SK-N-SH treated with all-trans-retinoic acid at 6 μM for 48 hours (cell line): ENCODE measurements around the gene ELMO1.

Experiments
- ATAC-seq: fragments of 200-7000 bp; cut with Tn5 transposase; 3 replicates; pipeline ENCODE4 v1.9.1; 2020; ENCODE audit warnings: mild to moderate bottlenecking, moderate library complexity
- ARNTL ChIP-seq: fragments of 450-650 bp; formaldehyde crosslinking; IDR thresholded peaks from 2 replicates; pipeline ENCODE4 v1.5.0; 2020; ENCODE audit warnings: low read depth, mild to moderate bottlenecking, moderate library complexity, borderline replicate concordance
- BACH2 ChIP-seq: fragments of 250-450 bp; sonication (Bioruptor Pico); IDR thresholded peaks from 2 replicates; pipeline ENCODE4 v1.9.0; 2021; ENCODE audit warnings: mild to moderate bottlenecking, borderline replicate concordance
- CSDC2 ChIP-seq: fragments of 250-450 bp; sonication (Bioruptor Pico); IDR thresholded peaks from 2 replicates; pipeline ENCODE4 v1.5.0; 2020; ENCODE audit warnings: mild to moderate bottlenecking, moderate library complexity
- ESRRG ChIP-seq: fragments of 250-450 bp; sonication (Bioruptor Pico); IDR thresholded peaks from 2 replicates; pipeline ENCODE4 v1.6.1; 2021; ENCODE audit warnings: mild to moderate bottlenecking
- GLIS3 ChIP-seq: fragments of 250-450 bp; sonication (Bioruptor Pico); IDR thresholded peaks from 2 replicates; pipeline ENCODE4 v1.5.0; 2020; ENCODE audit warnings: mild to moderate bottlenecking, moderate library complexity
- ISL1 ChIP-seq: fragments of 250-450 bp; sonication (Bioruptor Pico); IDR thresholded peaks from 2 replicates; pipeline ENCODE4 v2.1.2; 2022; ENCODE audit warnings: mild to moderate bottlenecking, moderate library complexity
- OSR1 ChIP-seq: fragments of 250-450 bp; sonication (Bioruptor Pico); IDR thresholded peaks from 2 replicates; pipeline ENCODE4 v1.8.0; 2022; ENCODE audit warnings: moderate library complexity, mild to moderate bottlenecking, inconsistent platforms
- PPARA ChIP-seq: fragments of 250-450 bp; sonication (Bioruptor Pico); IDR thresholded peaks from 2 replicates; pipeline ENCODE4 v1.5.0; 2020; ENCODE audit warnings: mild to moderate bottlenecking, borderline replicate concordance
- RARB ChIP-seq: fragments of 250-450 bp; sonication (Bioruptor Pico); IDR thresholded peaks from 2 replicates; pipeline ENCODE4 v1.8.0; 2021; ENCODE audit warnings: mild to moderate bottlenecking, moderate library complexity
- SNAI2 ChIP-seq: fragments of 250-450 bp; sonication (Bioruptor Pico); IDR thresholded peaks from 2 replicates; pipeline ENCODE4 v1.5.0; 2020; ENCODE audit warnings: mild to moderate bottlenecking, moderate library complexity
- TCF4 ChIP-seq: fragments of 250-450 bp; sonication (Bioruptor Pico); IDR thresholded peaks from 2 replicates; pipeline ENCODE4 v1.8.0; 2021; ENCODE audit warnings: mild to moderate bottlenecking, moderate library complexity, borderline replicate concordance
- TOX ChIP-seq: fragments of 250-450 bp; sonication (Bioruptor Pico); IDR thresholded peaks from 2 replicates; pipeline ENCODE4 v1.8.0; 2021; ENCODE audit warnings: mild to moderate bottlenecking, moderate library complexity, borderline replicate concordance
- ZC3H10 ChIP-seq: fragments of 250-450 bp; sonication (Bioruptor Pico); IDR thresholded peaks from 2 replicates; pipeline ENCODE4 v1.5.1; 2021; ENCODE audit warnings: mild to moderate bottlenecking, moderate library complexity
- ZFP3 ChIP-seq: fragments of 250-450 bp; sonication (Bioruptor Pico); IDR thresholded peaks from 2 replicates; pipeline ENCODE4 v1.5.0; 2020; ENCODE audit warnings: mild to moderate bottlenecking, moderate library complexity
- ZFP30 ChIP-seq: fragments of 450-650 bp; formaldehyde crosslinking; IDR thresholded peaks from 2 replicates; pipeline ENCODE4 v1.5.0; 2022; ENCODE audit warnings: mild to moderate bottlenecking, moderate library complexity
- ZNF565 ChIP-seq: fragments of 450-650 bp; formaldehyde crosslinking; conservative IDR thresholded peaks from 2 replicates; pipeline ENCODE4 v1.5.0; 2020; ENCODE audit warnings: low read depth, mild to moderate bottlenecking, moderate library complexity
- ZNF70 ChIP-seq: fragments of 450-650 bp; formaldehyde crosslinking; IDR thresholded peaks from 2 replicates; pipeline ENCODE4 v1.5.0; 2020; ENCODE audit warnings: mild to moderate bottlenecking, moderate library complexity
- ZNF8 ChIP-seq: fragments of 450-650 bp; formaldehyde crosslinking; IDR thresholded peaks from 2 replicates; pipeline ENCODE4 v1.5.0; 2020; ENCODE audit warnings: mild to moderate bottlenecking, moderate library complexity
- TF ChIP-seq, protein P1 (sequence below): fragments of 250-450 bp; sonication (Bioruptor Pico); IDR thresholded peaks from 2 replicates; pipeline ENCODE4 v1.8.0; 2020; ENCODE audit warnings: mild to moderate bottlenecking, moderate library complexity, borderline replicate concordance
- TF ChIP-seq, protein P2 (sequence below): fragments of 250-450 bp; sonication (Bioruptor Pico); IDR thresholded peaks from 2 replicates; pipeline ENCODE4 v1.5.1; 2021; ENCODE audit warnings: mild to moderate bottlenecking, moderate library complexity
- TF ChIP-seq, protein P3 (sequence below): fragments of 250-450 bp; sonication (Bioruptor Pico); IDR thresholded peaks from 2 replicates; pipeline ENCODE4 v1.5.0; 2020; ENCODE audit warnings: mild to moderate bottlenecking, moderate library complexity
- TF ChIP-seq, protein P4 (sequence below): fragments of 250-450 bp; sonication (Bioruptor Pico); IDR thresholded peaks from 2 replicates; pipeline ENCODE4 v1.8.0; 2021; ENCODE audit warnings: low read depth, mild to moderate bottlenecking, moderate library complexity, borderline replicate concordance
- TF ChIP-seq, protein P5 (sequence below): fragments of 250-450 bp; sonication (Bioruptor Pico); IDR thresholded peaks from 2 replicates; pipeline ENCODE4 v1.5.1; 2020; ENCODE audit warnings: low read depth, mild to moderate bottlenecking, moderate library complexity

Gene ELMO1

DNA sequence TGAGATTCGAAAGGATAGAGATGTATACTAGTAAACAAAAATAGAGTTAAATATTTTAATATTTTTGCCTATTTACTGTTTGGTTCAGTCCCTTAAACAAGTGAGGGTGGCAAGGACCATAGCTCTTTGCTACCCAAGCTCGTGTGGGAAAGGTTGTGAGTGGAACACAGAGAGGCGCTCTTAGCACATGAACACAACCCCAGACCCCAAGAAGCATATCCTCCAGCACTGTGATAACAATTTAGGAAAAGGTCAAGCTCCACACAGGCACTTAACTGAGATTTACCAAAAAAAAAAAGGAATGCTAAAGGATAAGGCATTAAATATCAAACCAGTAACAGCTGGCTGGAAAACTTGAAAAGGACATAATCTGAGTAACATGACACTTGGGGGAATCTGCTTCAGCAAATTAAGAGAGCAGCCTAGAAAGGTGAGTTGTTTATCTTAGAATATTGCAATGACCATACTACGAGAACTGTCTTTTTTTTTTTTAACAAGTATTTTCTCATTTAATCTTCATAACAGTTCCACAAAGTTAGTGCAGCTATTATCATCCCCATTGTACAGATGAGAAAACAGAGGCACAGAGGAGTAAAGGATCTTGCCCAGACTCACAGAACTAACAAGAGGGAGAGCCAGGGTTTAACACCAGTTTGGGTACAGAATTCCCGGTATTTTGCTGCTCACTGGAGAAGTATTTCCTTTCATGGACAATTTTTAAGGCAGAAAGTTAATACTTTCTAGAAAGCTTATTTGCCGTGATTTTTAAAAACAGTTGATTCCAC is 420.9 kb downstream of the ELMO1 start (continued):
- TF ChIP-seq ZFP30 (CRISPR knock-in tag): no peak

DNA sequence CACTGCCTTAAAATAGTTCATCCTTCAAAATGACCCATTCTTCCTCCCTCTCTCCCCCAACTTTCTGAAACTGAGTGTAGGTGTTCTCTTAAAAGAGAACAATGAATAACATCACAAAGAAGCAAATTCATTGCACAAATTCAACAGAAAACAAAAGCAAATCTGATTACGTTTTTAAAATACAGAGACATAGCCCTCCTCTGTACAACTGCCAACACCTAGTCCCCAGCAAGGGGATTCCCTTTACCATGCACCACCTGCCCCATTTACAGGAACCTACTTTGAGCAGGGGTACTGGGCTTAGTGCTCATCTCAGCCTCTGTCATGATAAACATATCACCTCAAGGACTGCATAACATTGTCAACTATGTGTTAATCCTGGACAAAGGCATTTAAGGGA is 421.6 kb downstream of the ELMO1 start:
- ATAC-seq: no peak
- TF ChIP-seq CSDC2 (CRISPR knock-in tag) (no peak), BACH2 (CRISPR knock-in tag) (no peak), ISL1 (CRISPR knock-in tag) (no peak), RARB (CRISPR knock-in tag) (no peak), ARNTL (CRISPR knock-in tag) (no peak)

DNA sequence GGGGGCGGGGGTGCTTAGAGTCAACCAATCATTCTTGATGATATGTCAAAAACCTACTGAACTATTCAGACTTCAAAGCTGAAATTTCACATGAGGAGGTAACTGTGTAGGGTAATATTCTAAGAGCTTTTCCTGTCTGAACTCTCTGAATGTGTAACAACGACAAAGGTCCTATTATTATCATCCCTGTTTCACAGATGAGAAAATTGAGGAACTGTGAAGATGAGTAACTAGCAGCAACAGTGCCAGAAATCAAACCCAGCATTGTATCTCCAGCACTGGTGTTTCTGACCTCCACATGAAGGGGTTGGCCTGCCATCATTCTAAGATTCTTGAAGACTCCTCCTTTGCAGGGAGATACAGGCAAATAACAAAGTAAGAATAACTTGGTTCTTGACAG is 429.7 kb downstream of the ELMO1 start:
- no peak for TF ChIP-seq CSDC2 (CRISPR knock-in tag)
- TF ChIP-seq, protein P1, sequence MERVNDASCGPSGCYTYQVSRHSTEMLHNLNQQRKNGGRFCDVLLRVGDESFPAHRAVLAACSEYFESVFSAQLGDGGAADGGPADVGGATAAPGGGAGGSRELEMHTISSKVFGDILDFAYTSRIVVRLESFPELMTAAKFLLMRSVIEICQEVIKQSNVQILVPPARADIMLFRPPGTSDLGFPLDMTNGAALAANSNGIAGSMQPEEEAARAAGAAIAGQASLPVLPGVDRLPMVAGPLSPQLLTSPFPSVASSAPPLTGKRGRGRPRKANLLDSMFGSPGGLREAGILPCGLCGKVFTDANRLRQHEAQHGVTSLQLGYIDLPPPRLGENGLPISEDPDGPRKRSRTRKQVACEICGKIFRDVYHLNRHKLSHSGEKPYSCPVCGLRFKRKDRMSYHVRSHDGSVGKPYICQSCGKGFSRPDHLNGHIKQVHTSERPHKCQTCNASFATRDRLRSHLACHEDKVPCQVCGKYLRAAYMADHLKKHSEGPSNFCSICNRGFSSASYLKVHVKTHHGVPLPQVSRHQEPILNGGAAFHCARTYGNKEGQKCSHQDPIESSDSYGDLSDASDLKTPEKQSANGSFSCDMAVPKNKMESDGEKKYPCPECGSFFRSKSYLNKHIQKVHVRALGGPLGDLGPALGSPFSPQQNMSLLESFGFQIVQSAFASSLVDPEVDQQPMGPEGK (CRISPR knock-in tag): no peak
- TF ChIP-seq PPARA (CRISPR knock-in tag): no peak
- TF ChIP-seq ZC3H10 (CRISPR knock-in tag): no peak
- TF ChIP-seq SNAI2 (CRISPR knock-in tag): no peak
- TF ChIP-seq ESRRG: no peak
- TF ChIP-seq ARNTL (CRISPR knock-in tag): no peak
- ATAC-seq: no peak

DNA sequence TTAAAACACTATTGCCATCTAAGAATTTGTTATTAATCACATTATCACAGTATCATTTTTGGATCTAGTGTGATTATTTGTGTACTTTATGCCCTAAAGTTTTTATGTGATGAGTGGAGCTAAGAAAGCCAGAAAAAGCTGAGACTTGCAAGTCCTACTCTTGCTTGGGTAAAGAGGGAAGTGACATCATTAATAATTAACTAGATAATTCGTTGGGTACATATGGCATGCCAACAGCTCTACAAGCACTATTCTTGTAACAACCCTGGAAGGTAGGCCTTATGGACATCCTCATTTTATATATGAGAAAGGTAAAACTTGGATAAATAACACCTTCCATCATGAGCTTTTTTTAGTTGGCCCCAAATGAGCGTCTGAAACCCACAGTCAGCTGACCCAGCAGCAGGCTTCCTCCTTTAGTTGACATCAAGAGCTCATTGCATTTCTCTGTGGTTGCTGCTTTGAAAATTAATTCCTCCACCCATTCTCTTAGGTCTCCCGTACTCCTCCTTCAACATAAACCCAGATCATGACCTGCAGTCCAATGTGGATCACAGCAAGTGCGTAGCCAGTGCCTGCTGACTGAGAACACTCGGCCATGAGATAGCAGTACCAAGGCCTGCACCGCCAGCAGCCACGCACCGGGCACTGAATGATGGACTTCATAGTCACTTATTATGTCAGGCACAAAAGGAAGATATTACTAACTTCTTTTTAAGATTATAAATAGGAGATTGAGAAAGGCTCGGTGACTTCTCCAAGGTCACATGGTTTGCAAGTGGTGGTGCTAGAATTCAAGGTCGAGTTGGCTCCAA is 432.4 kb downstream of the ELMO1 start:
- no peak for ATAC-seq
- TF ChIP-seq OSR1 (CRISPR knock-in tag) (no peak), ZNF565 (no peak), RARB (CRISPR knock-in tag) (no peak), ESRRG (no peak), TOX (no peak), ZC3H10 (CRISPR knock-in tag) (no peak), GLIS3 (CRISPR knock-in tag) (no peak), ZNF8 (CRISPR knock-in tag) (no peak), CSDC2 (CRISPR knock-in tag) (no peak), BACH2 (CRISPR knock-in tag) (no peak), TCF4 (no peak), ZNF70 (no peak), ARNTL (CRISPR knock-in tag) (no peak), ZFP3 (no peak), PPARA (CRISPR knock-in tag) (no peak)
- TF ChIP-seq, protein P2, sequence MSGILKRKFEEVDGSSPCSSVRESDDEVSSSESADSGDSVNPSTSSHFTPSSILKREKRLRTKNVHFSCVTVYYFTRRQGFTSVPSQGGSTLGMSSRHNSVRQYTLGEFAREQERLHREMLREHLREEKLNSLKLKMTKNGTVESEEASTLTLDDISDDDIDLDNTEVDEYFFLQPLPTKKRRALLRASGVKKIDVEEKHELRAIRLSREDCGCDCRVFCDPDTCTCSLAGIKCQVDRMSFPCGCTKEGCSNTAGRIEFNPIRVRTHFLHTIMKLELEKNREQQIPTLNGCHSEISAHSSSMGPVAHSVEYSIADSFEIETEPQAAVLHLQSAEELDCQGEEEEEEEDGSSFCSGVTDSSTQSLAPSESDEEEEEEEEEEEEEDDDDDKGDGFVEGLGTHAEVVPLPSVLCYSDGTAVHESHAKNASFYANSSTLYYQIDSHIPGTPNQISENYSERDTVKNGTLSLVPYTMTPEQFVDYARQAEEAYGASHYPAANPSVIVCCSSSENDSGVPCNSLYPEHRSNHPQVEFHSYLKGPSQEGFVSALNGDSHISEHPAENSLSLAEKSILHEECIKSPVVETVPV: no peak
- TF ChIP-seq, protein P3, sequence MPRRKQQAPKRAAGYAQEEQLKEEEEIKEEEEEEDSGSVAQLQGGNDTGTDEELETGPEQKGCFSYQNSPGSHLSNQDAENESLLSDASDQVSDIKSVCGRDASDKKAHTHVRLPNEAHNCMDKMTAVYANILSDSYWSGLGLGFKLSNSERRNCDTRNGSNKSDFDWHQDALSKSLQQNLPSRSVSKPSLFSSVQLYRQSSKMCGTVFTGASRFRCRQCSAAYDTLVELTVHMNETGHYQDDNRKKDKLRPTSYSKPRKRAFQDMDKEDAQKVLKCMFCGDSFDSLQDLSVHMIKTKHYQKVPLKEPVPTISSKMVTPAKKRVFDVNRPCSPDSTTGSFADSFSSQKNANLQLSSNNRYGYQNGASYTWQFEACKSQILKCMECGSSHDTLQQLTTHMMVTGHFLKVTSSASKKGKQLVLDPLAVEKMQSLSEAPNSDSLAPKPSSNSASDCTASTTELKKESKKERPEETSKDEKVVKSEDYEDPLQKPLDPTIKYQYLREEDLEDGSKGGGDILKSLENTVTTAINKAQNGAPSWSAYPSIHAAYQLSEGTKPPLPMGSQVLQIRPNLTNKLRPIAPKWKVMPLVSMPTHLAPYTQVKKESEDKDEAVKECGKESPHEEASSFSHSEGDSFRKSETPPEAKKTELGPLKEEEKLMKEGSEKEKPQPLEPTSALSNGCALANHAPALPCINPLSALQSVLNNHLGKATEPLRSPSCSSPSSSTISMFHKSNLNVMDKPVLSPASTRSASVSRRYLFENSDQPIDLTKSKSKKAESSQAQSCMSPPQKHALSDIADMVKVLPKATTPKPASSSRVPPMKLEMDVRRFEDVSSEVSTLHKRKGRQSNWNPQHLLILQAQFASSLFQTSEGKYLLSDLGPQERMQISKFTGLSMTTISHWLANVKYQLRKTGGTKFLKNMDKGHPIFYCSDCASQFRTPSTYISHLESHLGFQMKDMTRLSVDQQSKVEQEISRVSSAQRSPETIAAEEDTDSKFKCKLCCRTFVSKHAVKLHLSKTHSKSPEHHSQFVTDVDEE: no peak
- TF ChIP-seq, protein P1 (CRISPR knock-in tag): no peak
- TF ChIP-seq, protein P4, sequence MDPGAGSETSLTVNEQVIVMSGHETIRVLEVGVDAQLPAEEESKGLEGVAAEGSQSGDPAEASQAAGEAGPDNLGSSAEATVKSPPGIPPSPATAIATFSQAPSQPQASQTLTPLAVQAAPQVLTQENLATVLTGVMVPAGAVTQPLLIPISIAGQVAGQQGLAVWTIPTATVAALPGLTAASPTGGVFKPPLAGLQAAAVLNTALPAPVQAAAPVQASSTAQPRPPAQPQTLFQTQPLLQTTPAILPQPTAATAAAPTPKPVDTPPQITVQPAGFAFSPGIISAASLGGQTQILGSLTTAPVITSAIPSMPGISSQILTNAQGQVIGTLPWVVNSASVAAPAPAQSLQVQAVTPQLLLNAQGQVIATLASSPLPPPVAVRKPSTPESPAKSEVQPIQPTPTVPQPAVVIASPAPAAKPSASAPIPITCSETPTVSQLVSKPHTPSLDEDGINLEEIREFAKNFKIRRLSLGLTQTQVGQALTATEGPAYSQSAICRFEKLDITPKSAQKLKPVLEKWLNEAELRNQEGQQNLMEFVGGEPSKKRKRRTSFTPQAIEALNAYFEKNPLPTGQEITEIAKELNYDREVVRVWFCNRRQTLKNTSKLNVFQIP (CRISPR knock-in tag): no peak
- TF ChIP-seq, protein P5, sequence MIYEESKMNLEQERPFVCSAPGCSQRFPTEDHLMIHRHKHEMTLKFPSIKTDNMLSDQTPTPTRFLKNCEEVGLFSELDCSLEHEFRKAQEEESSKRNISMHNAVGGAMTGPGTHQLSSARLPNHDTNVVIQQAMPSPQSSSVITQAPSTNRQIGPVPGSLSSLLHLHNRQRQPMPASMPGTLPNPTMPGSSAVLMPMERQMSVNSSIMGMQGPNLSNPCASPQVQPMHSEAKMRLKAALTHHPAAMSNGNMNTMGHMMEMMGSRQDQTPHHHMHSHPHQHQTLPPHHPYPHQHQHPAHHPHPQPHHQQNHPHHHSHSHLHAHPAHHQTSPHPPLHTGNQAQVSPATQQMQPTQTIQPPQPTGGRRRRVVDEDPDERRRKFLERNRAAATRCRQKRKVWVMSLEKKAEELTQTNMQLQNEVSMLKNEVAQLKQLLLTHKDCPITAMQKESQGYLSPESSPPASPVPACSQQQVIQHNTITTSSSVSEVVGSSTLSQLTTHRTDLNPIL (CRISPR knock-in tag): no peak
